K562 (cell line): ENCODE results near the gene LLGL1.

ENCODE experiments used
- ZNF778 ChIP-seq: fragments of 450-650 bp; formaldehyde crosslinking; IDR thresholded peaks from 2 replicates; pipeline ENCODE4 v1.4.0; 2020; ENCODE audit warnings: mild to moderate bottlenecking, moderate library complexity
- TF ChIP-seq, protein P1 (sequence below): IDR thresholded peaks from 2 replicates; pipeline ENCODE4 v1.6.1; 2016; ENCODE audit warnings: missing genetic modification characterization, missing compliant biosample characterization
- TF ChIP-seq, protein P2 (sequence below): sonication (generic); formaldehyde crosslinking; IDR thresholded peaks from 2 replicates; pipeline ENCODE4 v1.8.0; 2022; ENCODE audit warnings: mild to moderate bottlenecking, low read depth, missing genetic modification reagents

DNA sequence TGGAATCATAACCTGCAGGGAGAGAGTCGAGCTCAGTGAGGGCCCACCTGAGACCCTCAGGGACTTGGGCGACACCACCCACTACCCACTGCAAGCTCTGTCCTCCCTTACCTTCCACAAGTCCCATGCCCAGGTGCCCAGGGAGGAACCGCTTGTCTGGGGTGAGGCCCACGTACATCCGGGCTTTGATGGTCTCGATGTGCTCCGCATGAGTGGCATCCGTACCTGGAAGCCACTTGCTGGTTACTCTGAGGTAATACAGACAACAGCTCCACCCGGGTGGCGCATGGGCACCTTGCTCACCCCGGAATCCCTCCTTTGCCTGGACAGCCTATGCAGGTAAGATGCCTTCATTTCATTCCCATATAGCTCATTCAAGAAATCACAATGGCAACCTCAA, 59.9 kb downstream of the LLGL1 start:
- TF ChIP-seq, protein P1, sequence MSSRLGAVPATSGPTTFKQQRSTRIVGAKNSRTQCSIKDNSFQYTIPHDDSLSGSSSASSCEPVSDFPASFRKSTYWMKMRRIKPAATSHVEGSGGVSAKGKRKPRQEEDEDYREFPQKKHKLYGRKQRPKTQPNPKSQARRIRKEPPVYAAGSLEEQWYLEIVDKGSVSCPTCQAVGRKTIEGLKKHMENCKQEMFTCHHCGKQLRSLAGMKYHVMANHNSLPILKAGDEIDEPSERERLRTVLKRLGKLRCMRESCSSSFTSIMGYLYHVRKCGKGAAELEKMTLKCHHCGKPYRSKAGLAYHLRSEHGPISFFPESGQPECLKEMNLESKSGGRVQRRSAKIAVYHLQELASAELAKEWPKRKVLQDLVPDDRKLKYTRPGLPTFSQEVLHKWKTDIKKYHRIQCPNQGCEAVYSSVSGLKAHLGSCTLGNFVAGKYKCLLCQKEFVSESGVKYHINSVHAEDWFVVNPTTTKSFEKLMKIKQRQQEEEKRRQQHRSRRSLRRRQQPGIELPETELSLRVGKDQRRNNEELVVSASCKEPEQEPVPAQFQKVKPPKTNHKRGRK, result no peak
- TF ChIP-seq, protein P2, sequence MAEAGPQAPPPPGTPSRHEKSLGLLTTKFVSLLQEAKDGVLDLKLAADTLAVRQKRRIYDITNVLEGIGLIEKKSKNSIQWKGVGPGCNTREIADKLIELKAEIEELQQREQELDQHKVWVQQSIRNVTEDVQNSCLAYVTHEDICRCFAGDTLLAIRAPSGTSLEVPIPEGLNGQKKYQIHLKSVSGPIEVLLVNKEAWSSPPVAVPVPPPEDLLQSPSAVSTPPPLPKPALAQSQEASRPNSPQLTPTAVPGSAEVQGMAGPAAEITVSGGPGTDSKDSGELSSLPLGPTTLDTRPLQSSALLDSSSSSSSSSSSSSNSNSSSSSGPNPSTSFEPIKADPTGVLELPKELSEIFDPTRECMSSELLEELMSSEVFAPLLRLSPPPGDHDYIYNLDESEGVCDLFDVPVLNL (CRISPR knock-in tag), result no peak
- TF ChIP-seq ZNF778 (CRISPR knock-in tag), result no peak
